MV-4-11 (cell line): ENCODE results near the gene GPR135.

ENCODE experiments used
- DNase-seq: peaks from one replicate; lab custom pipeline; 2025; lab: John Stamatoyannopoulos, UW

The GPR135 gene

GRCh38 chr14:59465316-59466135, at the start of gene GPR135:
Gene GPR135, minus strand, starts transcription at chr14:59465380. Its CDS starts 154 bp downstream, at chr14:59465226.
- DNase-seq = no peak

GRCh38 chr14:59511916-59512575, 46.9 kb upstream of the GPR135 start:
- no peak for DNase-seq

DNA sequence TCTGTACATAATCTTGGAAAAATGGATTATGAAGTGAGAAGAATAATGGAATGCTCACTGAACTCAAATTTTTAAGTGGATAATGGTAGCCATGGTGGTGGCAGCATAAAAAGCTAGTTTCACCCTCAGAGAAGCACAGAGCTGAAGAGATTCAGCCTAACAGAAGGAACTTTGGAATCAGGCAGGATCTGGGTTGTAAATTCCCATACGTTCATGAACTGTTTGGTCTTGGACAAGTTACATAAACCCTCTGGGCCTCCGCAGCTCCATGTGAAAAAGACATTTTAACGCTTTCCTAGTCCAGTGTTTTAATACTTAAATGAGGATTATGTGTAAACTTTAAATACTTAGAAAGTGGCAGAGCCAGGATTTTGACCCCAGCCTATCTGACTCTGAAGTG, 45.8 kb upstream of the GPR135 start:
- DNase-seq = no peak

- no peak for DNase-seq
Measured at GRCh38 chr14:59510001-59510400, 44.8 kb upstream of the GPR135 start.

- DNase-seq = no peak
Measured at GRCh38 chr14:59509101-59509500, 43.9 kb upstream of the GPR135 start.

GRCh38 chr14:59507752-59508103, 42.5 kb upstream of the GPR135 start:
- DNase-seq = no peak

- peak; percentile 28 for DNase-seq
Measured at GRCh38 chr14:59507063-59507751, 42.0 kb upstream of the GPR135 start.

DNA sequence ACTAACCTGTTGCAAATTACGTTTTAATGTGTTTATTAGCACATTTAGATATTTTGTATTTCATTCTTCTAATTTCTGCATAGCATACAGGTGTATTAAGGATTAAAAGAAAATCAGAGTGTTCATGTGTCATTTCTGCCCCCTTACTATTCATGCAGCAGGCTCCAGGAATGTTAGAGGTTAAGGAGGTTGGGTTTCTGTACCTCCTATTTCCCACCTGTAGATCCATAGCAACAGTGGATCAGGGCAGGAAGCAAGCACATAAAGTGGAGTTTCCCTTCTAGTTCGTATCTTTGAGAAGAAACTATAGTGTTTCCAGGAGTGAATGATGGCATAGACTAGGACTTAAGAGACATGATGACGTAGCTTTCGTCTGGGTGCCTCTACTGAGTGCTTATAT, 38.1 kb upstream of the GPR135 start:
- no peak for DNase-seq

DNA sequence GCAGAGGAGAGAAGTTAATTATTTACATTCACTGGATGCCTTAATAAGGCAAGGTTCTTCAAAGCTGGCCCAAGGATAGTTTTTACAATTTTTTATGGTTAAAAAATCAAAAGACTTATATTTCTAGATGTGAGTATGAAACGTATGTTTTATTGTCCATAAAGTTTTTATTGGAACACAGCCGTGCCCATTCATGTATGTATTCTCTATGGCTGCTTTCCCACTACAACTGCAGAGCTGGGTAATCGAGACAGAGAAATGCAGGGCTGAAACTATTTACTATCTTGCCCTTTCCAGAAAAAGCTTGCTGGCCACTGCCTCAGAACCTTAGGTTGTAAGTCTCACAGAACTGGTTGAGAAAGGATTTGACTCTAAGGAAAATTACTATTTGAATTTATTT, 35.6 kb upstream of the GPR135 start:
- DNase-seq = no peak

GRCh38 chr14:59492384-59492783, 27.2 kb upstream of the GPR135 start:
- no peak for DNase-seq

DNA sequence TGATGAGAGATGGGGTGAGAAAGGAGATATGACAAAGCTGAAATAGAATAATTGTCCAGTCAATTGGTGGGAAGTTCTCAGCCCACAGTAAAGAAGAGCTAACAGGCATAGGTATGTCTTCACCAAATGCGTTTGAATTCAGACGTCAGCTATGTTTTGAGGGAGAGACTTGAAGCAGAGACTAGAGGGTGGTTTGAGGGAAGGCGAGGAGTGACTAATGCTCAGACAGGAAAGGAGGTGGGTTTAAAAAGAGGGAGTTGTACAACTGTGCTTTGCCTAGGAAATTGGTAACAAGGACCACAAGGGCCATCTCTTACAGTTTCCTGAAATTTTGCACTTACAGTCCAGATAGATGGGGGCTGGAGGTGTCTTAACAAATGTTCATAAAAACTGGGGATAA, 25.6 kb upstream of the GPR135 start:
- DNase-seq = no peak

DNA sequence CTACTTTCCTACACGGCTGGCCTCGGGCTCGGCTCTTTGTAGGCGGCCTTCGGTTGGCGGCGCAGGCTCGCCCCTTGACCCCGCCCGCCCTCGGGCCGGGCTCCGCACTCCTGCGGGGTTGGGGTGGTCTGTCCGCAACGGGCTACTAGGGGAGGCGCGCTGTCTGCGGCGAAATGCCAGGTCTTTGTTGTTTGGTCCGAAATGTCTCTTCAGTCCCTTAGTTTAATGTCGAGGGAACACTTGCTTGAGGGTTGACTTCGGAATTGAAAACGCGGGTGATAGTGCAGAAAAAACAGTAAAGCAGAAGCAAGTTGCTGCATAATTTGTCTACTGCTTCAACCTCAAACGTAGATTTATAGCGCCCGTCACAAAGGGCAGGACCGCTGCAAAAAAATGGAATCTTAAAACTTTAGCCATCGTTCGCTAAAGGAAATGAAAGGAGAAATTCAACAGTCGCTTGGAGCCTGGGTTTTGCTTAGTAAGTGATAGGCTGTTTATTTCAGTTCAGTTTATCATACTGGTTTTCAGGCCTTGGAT, 19.5 kb upstream of the GPR135 start:
- DNase-seq = peak; percentile 58

GRCh38 chr14:59483819-59484638, 18.8 kb upstream of the GPR135 start, which contains the start of the genes JKAMP and L3HYPDH:
Gene JKAMP, plus strand, starts transcription at chr14:59484517. Its CDS starts 73 bp downstream, at chr14:59484590.
Gene L3HYPDH, minus strand, starts transcription at chr14:59484408. Its CDS starts 92 bp downstream, at chr14:59484316.
- peak; percentile 92 for DNase-seq

- no peak for DNase-seq
Measured at GRCh38 chr14:59483363-59483762, 18.2 kb upstream of the GPR135 start.

DNA sequence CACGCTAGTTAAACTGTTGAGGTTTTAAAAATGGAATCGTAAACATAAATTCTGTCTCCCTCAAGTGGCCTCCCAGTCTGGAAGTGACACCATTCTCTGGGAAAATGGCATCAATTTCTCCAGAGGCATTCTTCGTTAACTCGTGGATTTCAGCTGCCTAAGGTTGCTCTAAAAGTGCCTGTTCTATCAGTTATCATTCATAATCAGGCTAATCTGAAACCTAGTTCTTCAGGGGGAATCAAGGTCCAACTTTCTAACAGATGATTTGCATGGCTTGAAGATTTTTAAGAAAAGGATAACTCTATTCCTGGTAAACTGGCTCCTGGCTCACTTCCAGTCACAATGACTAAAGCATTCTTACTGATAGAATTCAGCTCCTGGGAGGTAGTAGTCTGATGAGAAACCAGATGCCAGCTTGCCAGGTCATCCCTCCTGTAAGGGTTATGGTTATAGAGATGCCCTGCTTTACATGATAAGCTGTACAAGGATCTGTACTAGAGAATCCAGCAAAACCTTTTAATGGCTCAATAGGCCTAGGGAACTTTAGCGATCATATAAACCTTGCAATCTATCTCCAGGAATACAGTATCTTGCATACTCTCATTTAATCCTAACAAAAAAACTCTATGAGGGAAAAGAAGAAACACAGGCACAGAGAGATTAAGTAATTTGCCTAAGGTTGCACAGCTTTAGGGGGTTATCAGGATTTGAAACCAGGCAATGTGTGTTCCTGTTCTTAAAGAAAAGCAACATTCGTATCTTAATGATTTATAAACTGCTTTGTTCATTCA, 17.6 kb upstream of the GPR135 start:
- DNase-seq = no peak

- peak; percentile 4 for DNase-seq
Measured at GRCh38 chr14:59481871-59482540, 16.8 kb upstream of the GPR135 start.

- no peak for DNase-seq
Measured at GRCh38 chr14:59481407-59481806, 16.2 kb upstream of the GPR135 start.

GRCh38 chr14:59480166-59480565, 15.0 kb upstream of the GPR135 start:
- DNase-seq = no peak

- no peak for DNase-seq
Measured at GRCh38 chr14:59478540-59478939, 13.4 kb upstream of the GPR135 start.

GRCh38 chr14:59475709-59476108, 10.5 kb upstream of the GPR135 start:
- no peak for DNase-seq
